NCI-H1092 treated with DMSO at 0.1 percent for 48 hours (cell line): ENCODE results near the gene ARHGAP15.

Experiments used
- DNase-seq: peaks from one replicate; lab custom pipeline; 2025; lab: John Stamatoyannopoulos, UW

ARHGAP15 gene

GRCh38 chr2:143453981-143454511 lies 324.8 kb downstream of the ARHGAP15 start:
- DNase-seq = no peak

DNA sequence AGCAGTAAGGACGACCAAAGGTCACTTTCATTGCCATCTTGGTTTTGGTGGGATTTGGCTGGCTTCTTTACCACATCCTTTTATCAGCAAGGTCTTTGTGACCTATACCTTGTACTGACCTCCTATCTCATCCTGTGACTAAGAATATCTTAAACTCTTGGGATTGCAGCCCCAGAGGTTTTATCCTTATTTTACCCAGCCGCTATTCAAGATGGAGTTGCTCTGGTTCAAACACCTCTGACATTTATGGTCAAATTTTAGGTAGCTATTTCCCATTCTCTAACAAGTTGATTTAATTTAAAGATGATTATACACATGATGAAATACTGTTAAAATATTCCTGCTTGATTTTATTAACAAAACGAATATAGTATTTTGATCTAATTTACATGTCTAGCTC lies 326.1 kb downstream of the ARHGAP15 start:
- no peak for DNase-seq

DNA sequence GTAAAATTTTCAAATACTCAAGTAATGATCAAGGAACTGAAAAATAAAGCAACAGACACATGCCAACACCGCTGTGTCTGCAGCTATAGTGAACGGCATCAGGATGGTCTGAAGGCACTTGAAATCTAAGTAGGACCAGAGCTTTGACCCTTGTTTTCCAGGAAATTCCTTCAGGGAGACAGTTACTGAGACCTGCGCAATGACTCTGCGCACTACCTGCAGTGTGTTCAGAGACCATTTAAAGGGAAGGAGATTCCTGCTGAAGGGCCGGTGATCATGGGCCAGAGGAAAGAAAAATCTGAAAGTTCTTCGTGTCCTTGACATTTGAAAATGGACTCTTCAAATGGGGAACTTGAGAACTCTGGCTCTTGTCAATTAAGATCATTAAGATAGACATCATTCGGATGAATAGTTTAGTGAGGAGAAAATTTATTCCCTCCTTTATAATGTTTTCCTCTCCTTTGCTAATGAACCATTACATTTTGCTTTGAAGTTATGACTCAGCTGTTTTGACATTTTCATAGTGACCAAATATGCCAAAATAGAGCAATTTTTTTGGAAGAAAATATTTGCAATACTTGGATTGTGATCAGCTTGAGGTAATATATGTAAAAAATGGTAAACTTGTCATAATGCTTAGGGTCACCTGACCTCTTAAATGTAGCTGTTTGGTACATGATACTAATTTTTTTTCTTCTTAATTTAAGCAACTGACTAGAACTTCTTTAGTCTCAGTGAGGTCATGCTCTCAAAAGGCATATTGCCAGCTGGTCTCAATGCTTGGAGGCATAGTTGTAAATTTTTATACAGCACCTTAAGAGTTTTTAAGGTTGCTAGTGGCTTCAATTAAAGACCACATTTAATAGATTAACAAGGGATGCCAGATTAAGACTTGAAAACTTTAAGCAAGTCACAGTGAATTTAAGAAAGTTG lies 329.3 kb downstream of the ARHGAP15 start:
- DNase-seq = no peak

GRCh38 chr2:143460382-143460781 lies 331.2 kb downstream of the ARHGAP15 start:
- DNase-seq = no peak

DNA sequence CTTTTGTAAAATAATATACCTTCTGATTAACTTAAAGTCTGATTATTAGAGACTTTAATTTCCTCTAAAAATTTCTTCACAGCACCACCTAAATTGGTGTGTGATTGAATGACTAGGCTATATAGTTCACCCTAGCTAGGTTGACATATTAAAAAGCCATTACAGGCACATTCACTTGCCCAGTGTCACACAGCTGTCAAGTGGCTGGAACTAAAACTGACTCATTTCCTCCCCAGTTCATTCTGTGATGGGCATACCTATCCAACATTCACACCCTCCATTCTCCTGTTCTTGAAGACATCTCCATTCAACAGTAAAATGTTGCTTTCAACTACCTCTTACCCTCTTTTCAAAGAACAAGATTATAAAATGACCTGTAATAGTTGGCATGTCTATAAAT lies 334.5 kb downstream of the ARHGAP15 start:
- DNase-seq = no peak

GRCh38 chr2:143466391-143466790 lies 337.2 kb downstream of the ARHGAP15 start:
- DNase-seq = no peak

DNA sequence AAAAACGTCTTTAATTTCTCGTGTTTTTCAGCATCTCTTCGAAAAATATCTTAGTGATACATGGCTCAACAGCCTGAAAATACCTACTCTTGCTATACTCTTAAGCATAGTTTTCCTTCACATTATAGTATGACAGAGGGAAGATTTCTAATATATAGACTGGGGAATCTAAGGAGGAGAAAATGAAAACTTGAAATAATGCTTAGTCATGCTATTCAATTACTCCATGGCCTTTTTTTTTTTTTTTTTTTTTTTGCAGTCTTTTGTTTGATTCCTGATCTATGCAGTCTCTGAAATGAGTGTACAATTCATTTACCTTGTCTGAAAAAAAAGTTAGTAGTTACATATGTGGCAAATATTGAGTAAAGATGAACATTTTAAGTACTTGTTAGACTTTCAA lies 337.8 kb downstream of the ARHGAP15 start:
- no peak for DNase-seq

GRCh38 chr2:143468341-143468888 lies 339.2 kb downstream of the ARHGAP15 start:
- no peak for DNase-seq

DNA sequence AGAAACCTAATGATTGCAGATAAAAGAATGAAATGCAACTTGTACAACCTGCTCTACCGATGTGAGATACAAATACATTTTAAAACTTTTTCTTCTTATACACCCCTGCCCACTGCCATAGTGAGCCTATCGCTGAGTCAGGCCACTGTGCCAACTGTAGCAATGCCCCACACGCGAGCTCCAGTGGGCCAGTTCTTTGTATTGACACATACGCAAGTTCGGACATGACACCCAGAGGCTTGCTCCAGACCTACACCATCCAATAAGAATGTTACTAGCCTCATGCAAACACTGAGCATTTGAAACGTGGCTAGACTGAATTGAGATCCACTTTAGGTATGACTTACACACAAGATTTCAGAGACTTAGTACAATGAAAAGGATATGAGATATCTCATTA lies 340.1 kb downstream of the ARHGAP15 start:
- DNase-seq = no peak

DNA sequence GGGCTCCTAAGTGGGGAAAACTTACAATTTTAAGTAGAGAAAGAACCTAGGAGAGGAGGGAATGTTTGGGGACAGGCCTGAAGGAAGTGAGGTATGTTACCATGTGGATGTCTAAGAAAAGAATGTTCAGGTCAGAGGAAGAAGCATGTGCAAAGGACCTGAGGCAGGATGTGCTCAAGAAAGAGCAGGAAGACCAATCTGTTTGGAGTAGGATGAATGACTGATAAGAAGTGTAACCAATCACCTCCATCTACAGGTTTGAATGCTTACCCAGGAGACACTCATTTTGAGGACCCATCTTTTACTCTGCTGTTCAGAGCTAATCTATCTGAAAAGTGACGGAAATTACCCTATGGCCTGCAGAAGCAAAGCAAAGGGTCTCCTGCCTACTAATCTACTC lies 342.3 kb downstream of the ARHGAP15 start:
- no peak for DNase-seq

DNA sequence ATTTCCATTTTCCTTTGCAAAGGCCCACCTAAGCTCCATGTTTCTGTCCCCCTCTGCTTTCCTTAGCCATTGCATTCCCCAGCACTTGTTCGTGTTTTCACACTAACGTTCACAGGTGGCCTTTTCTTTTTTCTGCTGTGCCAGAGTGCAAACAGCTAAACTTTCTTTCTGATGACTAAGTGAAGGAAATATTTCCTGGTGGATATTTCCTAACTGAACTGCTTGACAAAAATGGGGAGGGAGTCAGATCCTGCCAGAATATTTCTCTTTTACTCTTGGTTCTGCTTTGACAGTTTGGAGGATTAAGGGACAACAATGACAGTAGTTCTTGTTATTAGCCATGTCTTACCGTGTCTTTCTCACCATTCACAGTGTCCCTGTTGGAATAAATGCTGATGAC lies 344.0 kb downstream of the ARHGAP15 start:
- no peak for DNase-seq

GRCh38 chr2:143473820-143474219 lies 344.6 kb downstream of the ARHGAP15 start:
- no peak for DNase-seq

DNA sequence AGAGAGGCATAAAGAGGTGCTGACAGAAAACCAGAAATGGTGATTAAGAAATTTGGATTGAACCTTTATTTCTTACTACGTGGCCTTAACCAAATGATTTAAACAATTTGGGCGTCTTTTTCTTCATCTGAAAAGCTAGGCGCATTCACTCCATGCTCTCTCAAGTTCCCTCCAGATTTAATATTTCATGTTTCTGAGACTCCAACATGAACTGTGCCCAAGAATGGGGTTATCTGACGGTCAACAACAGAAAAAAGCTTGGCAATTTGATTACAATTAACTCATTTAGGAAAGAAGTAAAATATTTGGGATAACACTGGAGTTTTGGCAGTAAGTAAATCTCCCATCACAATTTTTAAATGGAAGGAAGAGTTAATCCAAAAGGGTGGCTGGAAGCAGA lies 345.4 kb downstream of the ARHGAP15 start:
- no peak for DNase-seq

DNA sequence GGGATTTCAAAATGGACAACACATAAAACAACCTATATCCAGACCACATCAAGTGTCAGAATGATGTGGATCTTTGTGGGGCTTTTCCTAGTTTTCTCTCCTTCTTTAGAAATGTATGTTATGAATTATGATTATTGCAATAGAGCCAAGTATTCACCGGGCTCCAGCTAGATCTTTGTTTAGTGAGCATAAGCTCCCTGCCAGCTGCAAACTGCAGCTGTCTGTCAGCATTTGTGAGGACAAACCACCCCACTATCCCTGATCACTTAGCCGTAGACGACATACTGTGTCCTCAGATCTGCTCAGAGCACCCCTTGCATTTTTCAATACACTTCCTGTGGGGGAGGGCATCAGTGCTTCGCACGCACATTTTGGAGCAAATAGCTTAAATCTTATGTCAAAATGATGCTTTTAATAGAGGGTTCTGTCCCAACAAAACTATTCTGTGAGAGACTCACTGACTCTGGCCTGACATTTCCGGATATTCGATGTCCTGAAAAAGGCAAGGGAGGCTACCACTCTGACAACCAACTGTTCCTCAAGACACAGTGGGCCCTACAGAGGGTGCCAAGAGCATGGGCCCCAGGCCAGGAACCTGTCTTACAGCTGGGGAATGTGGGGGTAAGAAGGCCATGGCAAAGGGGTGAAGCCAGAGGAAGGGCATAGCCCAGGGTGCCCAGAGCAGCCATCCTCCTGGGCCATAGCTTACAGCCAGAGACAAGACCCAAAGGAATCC lies 346.0 kb downstream of the ARHGAP15 start:
- no peak for DNase-seq

- DNase-seq = no peak
Measured at GRCh38 chr2:143476336-143477087, 347.3 kb downstream of the ARHGAP15 start.

GRCh38 chr2:143477714-143478443 lies 348.7 kb downstream of the ARHGAP15 start:
- no peak for DNase-seq

DNA sequence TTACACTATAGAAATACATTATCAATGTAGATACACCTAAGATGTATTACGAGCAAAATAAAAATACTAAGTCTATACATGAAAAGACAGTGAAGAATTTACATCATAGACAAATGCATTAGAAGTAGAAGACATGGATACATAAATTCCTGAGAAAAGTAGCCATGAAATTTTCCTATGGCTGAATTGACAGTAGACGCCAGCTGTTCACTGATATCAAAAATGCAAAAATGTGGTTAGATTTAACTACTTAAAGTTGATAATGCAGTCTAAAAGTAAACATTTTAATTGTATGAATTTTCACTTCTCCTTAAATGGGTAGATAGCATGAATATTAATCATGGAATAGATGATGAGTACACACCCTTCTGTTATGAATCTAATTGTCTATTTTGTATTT lies 350.9 kb downstream of the ARHGAP15 start:
- DNase-seq = no peak

- DNase-seq = no peak
Measured at GRCh38 chr2:143480601-143481236, 351.5 kb downstream of the ARHGAP15 start.

DNA sequence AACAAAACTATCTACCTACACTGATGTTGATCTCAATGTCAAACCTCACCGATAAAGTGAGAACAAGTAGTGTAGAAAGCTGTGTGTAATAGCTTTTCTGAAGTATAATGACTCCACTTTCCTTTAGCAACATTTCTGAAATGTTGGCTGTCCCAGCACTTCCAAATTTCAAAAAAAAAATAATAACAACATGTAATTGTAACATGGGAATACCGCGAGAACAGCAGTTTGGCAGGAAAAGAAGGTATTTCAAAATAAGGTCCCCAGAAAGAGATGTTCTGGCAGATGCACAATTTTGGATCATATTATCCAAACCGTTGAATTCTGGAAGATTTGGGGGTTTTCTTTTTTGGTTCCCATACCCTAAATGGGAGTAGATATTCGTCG lies 352.0 kb downstream of the ARHGAP15 start:
- DNase-seq = no peak

GRCh38 chr2:143481733-143482132 lies 352.5 kb downstream of the ARHGAP15 start:
- no peak for DNase-seq

DNA sequence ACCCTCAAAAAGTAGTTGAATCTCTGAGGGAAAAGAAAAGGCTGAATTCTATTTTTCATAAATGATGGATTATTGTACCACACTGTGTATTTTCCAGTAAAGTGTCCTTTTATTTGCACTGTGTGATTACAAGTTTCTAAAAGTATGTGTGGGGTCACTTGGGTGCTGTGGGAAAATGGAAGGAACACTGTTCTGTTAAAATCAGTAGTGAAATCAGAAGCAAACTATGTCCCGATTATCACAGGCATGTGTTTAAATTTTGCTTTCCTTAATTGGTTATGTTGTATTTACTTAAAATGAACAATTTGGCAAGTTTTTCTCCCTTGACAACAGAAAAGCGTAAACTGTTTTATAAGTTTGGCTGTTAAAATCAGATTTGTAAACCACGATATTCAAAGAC lies 353.1 kb downstream of the ARHGAP15 start:
- no peak for DNase-seq
